ENCODE data around the gene ROR1. TPM values are rescaled to one million over a fixed set of nuclear protein-coding genes. Genes with fewer than 3 reads are reported as not detected.
A peak's percentile ranks its signal among the peaks of the same experiment; 100 is the strongest.

ROR1 gene
- total and polyA plus RNA-seq, 7 donors = 0.13 to 2.8 (median 1.2) TPM

DNA sequence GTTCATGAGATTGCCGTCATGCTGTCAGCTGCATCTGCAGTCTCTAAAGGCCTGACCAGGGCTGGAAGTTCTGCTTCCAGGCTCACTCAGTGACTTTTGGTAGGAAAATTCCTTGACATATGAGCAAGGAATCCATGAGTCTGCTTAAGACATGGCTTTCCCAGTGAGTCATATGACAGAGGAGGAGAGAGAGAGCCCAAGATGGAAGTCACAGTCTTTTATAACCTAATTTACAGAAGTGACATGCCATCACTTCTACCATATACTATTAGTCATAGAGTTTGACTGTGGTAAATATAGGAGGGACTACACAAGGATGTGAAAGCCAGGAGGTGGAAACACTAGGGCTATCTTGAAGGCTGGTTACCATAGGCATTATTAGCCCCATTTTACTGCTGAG lies 115.2 kb downstream of the ROR1 start:
- no peak overlapping the region for H3K27ac ChIP-seq
- DNase-seq (no peak), ATAC-seq (peak in 1 of 4 donors; percentile 64)
- H3K4me3 ChIP-seq = no peak overlapping the region
- H3K9me3 ChIP-seq = no peaks in the 10 kb centered on the region
- TF ChIP-seq, protein P1, sequence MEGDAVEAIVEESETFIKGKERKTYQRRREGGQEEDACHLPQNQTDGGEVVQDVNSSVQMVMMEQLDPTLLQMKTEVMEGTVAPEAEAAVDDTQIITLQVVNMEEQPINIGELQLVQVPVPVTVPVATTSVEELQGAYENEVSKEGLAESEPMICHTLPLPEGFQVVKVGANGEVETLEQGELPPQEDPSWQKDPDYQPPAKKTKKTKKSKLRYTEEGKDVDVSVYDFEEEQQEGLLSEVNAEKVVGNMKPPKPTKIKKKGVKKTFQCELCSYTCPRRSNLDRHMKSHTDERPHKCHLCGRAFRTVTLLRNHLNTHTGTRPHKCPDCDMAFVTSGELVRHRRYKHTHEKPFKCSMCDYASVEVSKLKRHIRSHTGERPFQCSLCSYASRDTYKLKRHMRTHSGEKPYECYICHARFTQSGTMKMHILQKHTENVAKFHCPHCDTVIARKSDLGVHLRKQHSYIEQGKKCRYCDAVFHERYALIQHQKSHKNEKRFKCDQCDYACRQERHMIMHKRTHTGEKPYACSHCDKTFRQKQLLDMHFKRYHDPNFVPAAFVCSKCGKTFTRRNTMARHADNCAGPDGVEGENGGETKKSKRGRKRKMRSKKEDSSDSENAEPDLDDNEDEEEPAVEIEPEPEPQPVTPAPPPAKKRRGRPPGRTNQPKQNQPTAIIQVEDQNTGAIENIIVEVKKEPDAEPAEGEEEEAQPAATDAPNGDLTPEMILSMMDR (IDR thresholded peaks at IDR 0.05) = no peak
- 87 to 100% (median 93%) methylated on average over 1 of the region's 1 CpG for WGBS, 3 donors
- intact Hi-C loops (cut with DNase I) = no loop called here
- no peaks in the 10 kb centered on the region for H3K27me3 ChIP-seq (ENCODE audit: insufficient read depth in 3 of 3, low read length in 2 of 3)
- no peaks in the 10 kb centered on the region for H3K36me3 ChIP-seq (ENCODE audit: insufficient read depth in 1 of 2, low read depth in 1 of 2)
- H3K4me1 ChIP-seq = no peaks in the 10 kb centered on the region

DNA sequence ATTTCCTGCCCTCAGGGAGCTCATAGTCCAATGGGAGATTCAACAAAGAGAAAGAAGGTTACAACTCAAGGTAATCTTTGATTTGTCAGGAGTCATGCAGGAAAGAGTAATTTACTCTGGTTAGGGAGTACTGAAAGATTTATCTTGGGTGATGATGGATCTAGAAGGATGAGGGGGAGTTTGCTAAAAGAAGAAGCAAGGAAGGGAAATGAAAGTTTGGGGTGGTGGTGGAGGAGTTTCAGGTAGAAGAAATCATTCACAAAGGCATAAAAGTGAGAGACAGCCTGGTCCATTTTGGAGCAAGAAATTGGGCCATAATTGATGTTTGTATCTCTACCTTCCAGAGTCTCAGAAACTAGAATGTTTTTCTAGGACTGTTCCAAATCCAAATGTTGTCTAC lies 116.7 kb downstream of the ROR1 start:
- H3K9me3 ChIP-seq = no peaks in the 10 kb centered on the region
- TF ChIP-seq, protein P1 (IDR thresholded peaks at IDR 0.05) = no peak

DNA sequence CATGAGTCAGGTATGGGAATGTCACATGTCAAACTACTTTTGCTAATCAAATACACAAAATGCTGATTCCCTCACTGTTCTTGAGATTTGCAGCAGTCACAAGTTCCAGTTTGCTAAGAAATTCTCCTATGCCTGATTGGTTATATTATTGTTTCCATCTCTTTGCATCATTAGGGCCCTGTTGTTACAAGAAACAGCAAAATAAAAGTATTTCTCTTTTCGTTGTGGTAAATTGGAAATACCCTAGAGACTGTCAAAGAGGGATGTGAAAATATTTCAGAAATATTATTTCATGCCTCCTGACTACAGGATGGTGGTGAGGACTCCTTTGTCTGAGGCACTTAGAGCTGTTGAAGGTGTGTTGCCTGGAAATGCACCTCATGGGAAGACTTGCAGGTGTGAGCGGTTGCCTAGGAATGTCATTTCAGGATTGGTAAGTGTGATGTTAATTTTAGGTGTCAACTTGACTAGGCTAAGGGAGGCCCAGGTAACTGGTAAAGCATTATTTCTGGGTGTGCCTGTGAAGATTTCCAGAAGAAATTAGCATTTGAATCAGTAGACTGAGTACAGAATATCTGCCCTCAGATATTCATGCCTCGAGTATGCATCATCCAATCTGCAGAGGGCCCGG lies 117.4 kb downstream of the ROR1 start:
- TF ChIP-seq, protein P1 (IDR thresholded peaks at IDR 0.05) = no peak
- WGBS, 3 donors = 93 to 95% (median 94%) methylated on average over 4 of the region's 4 CpGs
- DNase-seq = no peak
- intact Hi-C loops (cut with DNase I) = no loop called here
- no peak for ATAC-seq
- H3K27me3 ChIP-seq (ENCODE audit: insufficient read depth in 3 of 3, low read length in 2 of 3) = no peaks in the 10 kb centered on the region
- no peaks in the 10 kb centered on the region for H3K4me1 ChIP-seq
- H3K36me3 ChIP-seq (ENCODE audit: insufficient read depth in 1 of 2, low read depth in 1 of 2) = no peaks in the 10 kb centered on the region
- no peaks in the 10 kb centered on the region for H3K9me3 ChIP-seq
- no peak overlapping the region for H3K27ac ChIP-seq
- no peak overlapping the region for H3K4me3 ChIP-seq

More for the DNA sequence above, 116.7 kb downstream of the ROR1 start:
- Histone ChIP-seq H3K27ac (no peak overlapping the region), H3K4me1 (no peaks in the 10 kb centered on the region), H3K36me3 (ENCODE audit: insufficient read depth in 1 of 2, low read depth in 1 of 2) (no peaks in the 10 kb centered on the region), H3K4me3 (no peak overlapping the region), H3K27me3 (ENCODE audit: insufficient read depth in 3 of 3, low read length in 2 of 3) (no peaks in the 10 kb centered on the region)
- intact Hi-C loops (cut with DNase I) = no loop called here
- DNase-seq (no peak), ATAC-seq (no peak)

DNA sequence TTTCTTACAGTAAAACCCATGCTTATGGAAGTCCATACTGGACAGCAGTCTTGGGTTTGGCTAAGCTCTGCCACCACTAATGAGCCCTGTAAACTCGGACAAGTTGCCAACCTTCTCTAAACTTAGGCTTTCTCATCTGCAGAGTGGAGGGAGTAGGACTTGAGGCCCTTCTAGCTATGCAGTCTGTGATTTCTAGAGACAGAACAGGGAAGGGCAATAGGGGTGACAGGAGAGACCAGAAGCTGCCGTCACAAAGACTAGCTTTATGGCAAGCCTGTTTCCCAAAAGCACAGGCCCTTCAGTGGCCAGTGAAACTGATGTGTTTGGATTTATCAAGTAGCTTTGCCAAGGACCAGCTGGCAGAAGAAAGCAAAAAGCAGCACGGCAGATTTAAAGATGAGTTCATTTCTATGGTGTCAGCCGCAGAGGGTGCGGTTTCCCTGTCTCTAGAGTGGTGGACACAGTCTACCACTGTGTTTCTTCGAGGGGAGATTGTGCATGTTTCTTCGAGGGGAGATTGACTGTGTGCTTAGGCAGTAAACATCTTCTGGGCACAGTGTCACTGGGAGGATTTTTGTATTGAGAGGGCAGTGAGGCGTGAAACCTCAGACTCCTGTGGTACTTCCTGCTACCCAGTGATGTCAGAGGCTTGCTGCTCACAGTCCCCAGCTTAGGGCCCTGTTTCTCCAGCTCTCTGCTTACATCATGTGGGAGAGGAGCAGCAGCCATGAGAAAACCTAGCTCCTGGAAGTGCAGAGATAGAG lies 119.0 kb downstream of the ROR1 start:
- no peaks in the 10 kb centered on the region for H3K36me3 ChIP-seq (ENCODE audit: insufficient read depth in 1 of 2, low read depth in 1 of 2)
- peak; percentile 73 to 78 (median 75) for ATAC-seq
- no peaks in the 10 kb centered on the region for H3K4me1 ChIP-seq
- peak in 1 of 2 donors; percentile 52 for DNase-seq
- H3K27ac ChIP-seq = peak overlapping the region; percentile 28
- intact Hi-C loops (cut with DNase I) = no loop called here
- no peak overlapping the region for H3K4me3 ChIP-seq
- WGBS, 3 donors = 40 to 47% (median 41%) methylated on average over 8 of the region's 8 CpGs
- H3K9me3 ChIP-seq = no peaks in the 10 kb centered on the region
- no peaks in the 10 kb centered on the region for H3K27me3 ChIP-seq (ENCODE audit: insufficient read depth in 3 of 3, low read length in 2 of 3)
- TF ChIP-seq, protein P1 (IDR thresholded peaks at IDR 0.05) = no peak
